HUES64 (cell line): ENCODE measurements around the gene CHCHD6.

ENCODE experiments used
- H3K27ac ChIP-seq: 2 replicates; pipeline ENCODE4 v1.7.0; 2013; ENCODE audit warnings: low read depth, low read length, inconsistent platforms
- H3K27me3 ChIP-seq: 2 replicates; pipeline ENCODE4 v1.6.1; 2013; ENCODE audit warnings: mild to moderate bottlenecking, low read length; ENCODE audit not compliant: insufficient read depth
- H3K36me3 ChIP-seq: 2 replicates; pipeline ENCODE4 v1.6.1; 2013; ENCODE audit warnings: mild to moderate bottlenecking, low read length; ENCODE audit not compliant: insufficient read depth
- H3K4me1 ChIP-seq: 2 replicates; pipeline ENCODE4 v1.6.1; 2013; ENCODE audit warnings: mild to moderate bottlenecking, low read length, moderate library complexity; ENCODE audit not compliant: insufficient read depth
- H3K4me3 ChIP-seq: 2 replicates; pipeline ENCODE4 v1.5.1; 2013; ENCODE audit warnings: mild to moderate bottlenecking, low read length, moderate library complexity
- H3K9ac ChIP-seq: 2 replicates; pipeline ENCODE4 v1.6.1; 2013; ENCODE audit warnings: mild to moderate bottlenecking, low read depth, low read length
- H3K9me3 ChIP-seq: 2 replicates; pipeline ENCODE4 v1.6.1; 2013; ENCODE audit warnings: low read depth, low read length; ENCODE audit not compliant: insufficient read depth
- WGBS: fragments of 150-250, 120-280 bp; methylation state at CpG from one replicate; pipeline ENCODE4 v1.1.7; 2013; ENCODE audit warnings: missing lambda C conversion rate; 5-methylcytosine and 5-hydroxymethylcytosine counted together

Gene CHCHD6

GRCh38 chr3:126872701-126873342, 168.8 kb downstream of the CHCHD6 start:
- H3K27ac ChIP-seq: no peak overlapping the region
- no peaks in the 10 kb centered on the region for H3K9me3 ChIP-seq
- no peaks in the 10 kb centered on the region for H3K36me3 ChIP-seq
- no peak overlapping the region for H3K9ac ChIP-seq
- no peaks in the 10 kb centered on the region for H3K27me3 ChIP-seq
- H3K4me1 ChIP-seq: no peaks in the 10 kb centered on the region
- H3K4me3 ChIP-seq: no peak overlapping the region
- 96% methylated on average over 9 of the region's 10 CpGs for WGBS

DNA sequence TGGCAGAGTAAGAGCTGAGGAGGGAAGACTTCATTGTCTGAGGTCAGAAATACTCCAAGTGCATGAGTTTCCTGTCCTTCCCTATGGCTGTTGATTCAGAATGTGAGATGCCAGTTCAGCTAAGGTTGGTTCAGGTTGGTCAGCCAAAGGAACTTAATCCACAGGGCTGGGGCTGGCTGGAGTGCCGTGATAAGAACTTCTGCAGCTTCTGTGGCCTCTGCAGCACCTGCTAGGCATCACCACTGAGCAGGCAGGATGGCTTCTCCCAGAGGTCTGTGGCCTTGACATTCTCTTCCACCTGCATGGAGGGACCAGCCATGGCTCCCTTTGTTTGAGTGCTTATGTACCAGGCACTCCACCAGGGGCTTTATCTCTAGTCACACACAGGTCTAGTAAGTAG, 169.4 kb downstream of the CHCHD6 start:
- no peaks in the 10 kb centered on the region for H3K4me1 ChIP-seq
- no peaks in the 10 kb centered on the region for H3K27me3 ChIP-seq
- H3K4me3 ChIP-seq: no peak overlapping the region
- H3K36me3 ChIP-seq: no peaks in the 10 kb centered on the region
- no peak overlapping the region for H3K9ac ChIP-seq
- 87% methylated on average over 1 of the region's 1 CpG for WGBS
- H3K27ac ChIP-seq: no peak overlapping the region
- H3K9me3 ChIP-seq: no peaks in the 10 kb centered on the region

DNA sequence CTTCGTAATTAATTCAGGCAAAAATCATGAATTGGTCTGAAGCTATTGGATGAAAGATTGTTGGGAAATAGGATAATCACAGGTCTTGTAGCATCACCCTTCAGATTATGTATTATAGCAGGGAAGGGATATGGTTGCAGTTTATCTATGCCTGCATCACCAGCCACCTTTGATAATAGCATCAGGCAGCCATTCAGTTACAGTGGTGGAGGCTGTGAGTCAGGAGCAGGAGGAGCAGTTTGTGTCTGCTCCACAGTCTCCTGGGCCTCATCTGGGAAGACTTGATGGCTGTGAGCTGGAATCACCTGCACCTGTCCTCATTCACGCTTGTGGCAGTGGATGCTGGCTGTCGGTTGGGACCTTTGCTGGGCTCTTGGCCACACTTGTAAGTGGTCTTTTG, 174.6 kb downstream of the CHCHD6 start:
- Histone ChIP-seq H3K27me3 (no peaks in the 10 kb centered on the region), H3K4me3 (no peak overlapping the region), H3K27ac (no peak overlapping the region), H3K36me3 (no peaks in the 10 kb centered on the region), H3K9ac (no peak overlapping the region), H3K4me1 (no peaks in the 10 kb centered on the region), H3K9me3 (no peaks in the 10 kb centered on the region)
- WGBS: 96% methylated on average over 3 of the region's 3 CpGs

GRCh38 chr3:126880901-126881300, 176.9 kb downstream of the CHCHD6 start:
- H3K27me3 ChIP-seq: no peaks in the 10 kb centered on the region
- H3K9ac ChIP-seq: no peak overlapping the region
- no peaks in the 10 kb centered on the region for H3K36me3 ChIP-seq
- 89% methylated on average over 3 of the region's 3 CpGs for WGBS
- H3K4me3 ChIP-seq: no peak overlapping the region
- H3K4me1 ChIP-seq: no peaks in the 10 kb centered on the region
- H3K9me3 ChIP-seq: no peaks in the 10 kb centered on the region
- H3K27ac ChIP-seq: no peak overlapping the region

DNA sequence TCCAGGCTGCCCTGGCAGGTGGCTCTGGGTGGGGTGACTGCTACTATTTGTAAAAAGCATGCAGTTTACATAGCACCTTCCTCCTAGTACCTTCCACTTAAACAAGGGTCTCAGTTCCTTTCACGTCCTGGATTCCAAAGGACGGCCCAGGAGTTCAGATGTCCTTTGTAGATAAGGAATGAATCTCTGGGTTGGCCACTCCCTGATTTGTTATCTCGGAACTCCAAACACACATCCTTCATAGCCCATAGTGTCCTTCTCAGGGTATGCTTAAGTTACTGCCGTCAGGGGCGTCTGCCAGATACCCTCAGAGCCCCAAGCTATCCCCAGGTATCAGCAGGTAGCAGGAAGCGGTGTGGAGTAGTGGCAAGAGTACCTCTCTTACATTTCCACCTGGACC, 177.8 kb downstream of the CHCHD6 start:
- H3K27me3 ChIP-seq: no peaks in the 10 kb centered on the region
- H3K9me3 ChIP-seq: no peaks in the 10 kb centered on the region
- H3K27ac ChIP-seq: no peak overlapping the region
- H3K4me1 ChIP-seq: no peaks in the 10 kb centered on the region
- H3K36me3 ChIP-seq: no peaks in the 10 kb centered on the region
- 91% methylated on average over 6 of the region's 6 CpGs for WGBS
- no peak overlapping the region for H3K9ac ChIP-seq
- no peak overlapping the region for H3K4me3 ChIP-seq

DNA sequence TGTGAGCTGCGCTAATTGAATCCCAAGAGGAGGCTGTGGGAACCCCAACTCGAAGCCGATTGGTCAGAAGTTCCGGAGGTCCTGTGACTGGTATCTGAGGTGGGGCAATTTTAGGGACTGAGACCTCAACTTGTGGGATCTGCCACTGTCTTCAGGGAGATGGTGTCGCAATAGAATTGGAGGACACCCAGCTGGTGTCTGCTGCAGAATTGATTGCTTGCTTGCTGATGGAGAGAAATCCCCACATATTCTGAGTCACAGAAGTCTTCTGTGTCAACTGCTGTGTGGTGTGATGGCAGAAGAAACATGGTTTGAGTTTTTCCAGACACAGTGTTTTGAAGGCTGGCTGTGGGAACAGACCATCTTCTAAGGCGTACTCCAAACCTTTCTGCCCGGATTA, 179.2 kb downstream of the CHCHD6 start:
- Histone ChIP-seq H3K4me1 (no peaks in the 10 kb centered on the region), H3K27ac (no peak overlapping the region), H3K27me3 (no peaks in the 10 kb centered on the region), H3K4me3 (no peak overlapping the region), H3K9ac (no peak overlapping the region), H3K9me3 (no peaks in the 10 kb centered on the region), H3K36me3 (no peaks in the 10 kb centered on the region)
- WGBS: 93% methylated on average over 7 of the region's 7 CpGs

- no peak overlapping the region for H3K9ac ChIP-seq
- no peaks in the 10 kb centered on the region for H3K36me3 ChIP-seq
- 89% methylated on average over 1 of the region's 1 CpG for WGBS
- no peaks in the 10 kb centered on the region for H3K9me3 ChIP-seq
- H3K4me3 ChIP-seq: no peak overlapping the region
- H3K4me1 ChIP-seq: no peaks in the 10 kb centered on the region
- H3K27me3 ChIP-seq: no peaks in the 10 kb centered on the region
- no peak overlapping the region for H3K27ac ChIP-seq
These were observed 181.4 kb downstream of the CHCHD6 start for GRCh38 chr3:126885425-126885824.

- Histone ChIP-seq H3K36me3 (no peaks in the 10 kb centered on the region), H3K27me3 (no peaks in the 10 kb centered on the region), H3K9me3 (no peaks in the 10 kb centered on the region), H3K9ac (no peak overlapping the region), H3K4me3 (no peak overlapping the region), H3K4me1 (no peaks in the 10 kb centered on the region), H3K27ac (no peak overlapping the region)
- 92% methylated on average over 5 of the region's 5 CpGs for WGBS
These were observed 182.2 kb downstream of the CHCHD6 start for GRCh38 chr3:126886217-126886616.

GRCh38 chr3:126887686-126888085, 183.6 kb downstream of the CHCHD6 start:
- no peaks in the 10 kb centered on the region for H3K27me3 ChIP-seq
- peak overlapping the region; percentile 8; the same call in 1 of the 2 replicates for H3K27ac ChIP-seq
- H3K4me3 ChIP-seq: no peak overlapping the region
- H3K36me3 ChIP-seq: no peaks in the 10 kb centered on the region
- WGBS: 88% methylated on average over 7 of the region's 7 CpGs
- H3K4me1 ChIP-seq: no peaks in the 10 kb centered on the region
- no peak overlapping the region for H3K9ac ChIP-seq
- no peaks in the 10 kb centered on the region for H3K9me3 ChIP-seq

GRCh38 chr3:126888186-126888760, 184.2 kb downstream of the CHCHD6 start:
- Histone ChIP-seq H3K36me3 (no peaks in the 10 kb centered on the region), H3K9me3 (no peaks in the 10 kb centered on the region), H3K9ac (no peak overlapping the region), H3K27ac (peak overlapping the region; percentile 8; the same call in 1 of the 2 replicates), H3K4me1 (peaks cover 4% of the 10 kb centered on the region; the same call in 1 of the 2 replicates), H3K27me3 (no peaks in the 10 kb centered on the region), H3K4me3 (no peak overlapping the region)
- 87% methylated on average over 5 of the region's 5 CpGs for whole genome bisulfite sequencing

- peaks cover 8% of the 10 kb centered on the region; the same call in 1 of the 2 replicates for H3K4me1 ChIP-seq
- H3K9me3 ChIP-seq: no peaks in the 10 kb centered on the region
- WGBS: 94% methylated on average over 15 of the region's 15 CpGs
- H3K27me3 ChIP-seq: no peaks in the 10 kb centered on the region
- H3K27ac ChIP-seq: no peak overlapping the region
- no peaks in the 10 kb centered on the region for H3K36me3 ChIP-seq
- no peak overlapping the region for H3K4me3 ChIP-seq
- no peak overlapping the region for H3K9ac ChIP-seq
These were observed 185.5 kb downstream of the CHCHD6 start for GRCh38 chr3:126889276-126890201.
